Medulla oblongata (tissue), 1 donor: ENCODE data around the gene ZBTB20.

Source experiments
- DNase-seq: peaks from one replicate; pipeline ENCODE4 v3.0.0-alpha.2; 2015; ENCODE audit errors: extremely low spot score

The ZBTB20 gene

GRCh38 chr3:114411190-114411668 lies 735.9 kb downstream of the ZBTB20 start:
- DNase-seq, result no peak

GRCh38 chr3:114408736-114409670 lies 738.1 kb downstream of the ZBTB20 start:
- peak; percentile 64 for DNase-seq

DNA sequence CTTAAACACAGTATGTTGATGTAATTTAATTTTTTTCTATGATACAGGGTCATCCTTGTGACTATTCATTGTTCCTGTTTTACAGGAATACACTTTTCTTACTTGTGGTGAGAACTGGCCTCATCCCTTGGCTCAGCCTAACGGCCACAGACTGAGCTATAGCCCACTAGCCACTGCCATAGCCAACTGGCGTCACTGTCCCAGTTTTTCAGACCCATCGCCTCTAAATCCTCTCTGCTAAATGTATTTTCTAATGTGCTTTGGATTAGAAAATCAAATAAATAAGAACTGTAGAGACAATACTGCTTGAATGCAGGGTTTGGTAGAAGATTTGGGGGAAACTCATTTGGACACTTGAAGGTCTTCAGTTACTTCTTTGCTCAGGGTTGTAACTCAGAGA lies 740.2 kb downstream of the ZBTB20 start:
- no peak for DNase-seq

- DNase-seq, result no peak
These were observed 740.8 kb downstream of the ZBTB20 start for GRCh38 chr3:114406286-114406685.

DNA sequence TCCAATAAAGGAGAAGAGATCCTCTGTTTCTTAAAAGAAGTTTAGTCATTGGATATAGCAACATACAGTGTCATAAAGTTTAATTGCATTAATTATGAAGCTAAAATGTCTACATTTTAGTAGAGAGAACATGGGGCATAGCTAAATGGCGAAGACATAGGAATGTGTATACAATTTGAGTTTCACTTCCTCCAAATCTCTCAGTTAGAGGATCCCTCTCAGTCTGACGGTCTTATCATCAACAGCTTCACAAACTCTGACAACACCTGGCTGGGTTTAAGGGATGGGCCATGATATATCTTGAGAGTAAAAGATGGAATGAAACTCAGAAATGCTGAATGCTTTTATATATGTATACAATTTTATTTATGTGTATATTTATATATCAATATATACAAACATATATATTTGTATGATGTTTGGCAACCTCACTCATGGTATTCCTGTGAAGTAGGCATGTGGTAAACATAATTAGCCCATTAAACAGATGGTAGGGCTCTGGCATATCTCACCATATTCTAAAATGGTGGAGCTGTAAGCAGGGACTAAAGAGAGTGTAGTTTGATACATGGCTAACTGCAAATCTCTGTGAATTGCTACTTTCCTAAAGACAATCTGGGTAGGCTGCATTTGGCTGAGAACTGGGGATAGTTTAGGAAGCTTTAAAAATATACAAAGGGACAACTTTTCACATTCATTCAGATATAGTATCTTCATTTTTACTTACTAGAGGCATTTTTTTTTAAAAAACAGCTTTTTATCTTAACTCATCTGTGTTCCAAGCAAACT lies 741.7 kb downstream of the ZBTB20 start:
- DNase-seq, result no peak

DNA sequence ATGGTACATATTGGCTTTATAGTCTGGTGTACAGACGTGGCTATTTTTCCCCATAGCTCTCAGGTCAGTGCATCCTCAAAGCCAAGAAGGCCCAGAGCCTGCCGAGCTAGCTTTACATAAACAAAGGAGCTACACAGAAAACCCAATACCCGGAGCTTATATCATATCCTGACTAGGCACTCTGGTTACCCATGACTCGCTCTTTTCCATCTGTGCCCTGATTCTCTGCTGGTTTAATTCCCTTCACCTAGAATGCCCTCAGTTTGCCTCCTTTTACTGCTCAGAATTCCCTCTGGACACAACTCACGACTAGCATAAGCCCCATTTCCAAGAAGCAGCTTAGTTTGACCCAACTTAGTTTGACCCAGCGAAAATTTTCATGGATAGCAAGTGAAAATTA lies 742.5 kb downstream of the ZBTB20 start:
- peak; percentile 69 for DNase-seq

DNA sequence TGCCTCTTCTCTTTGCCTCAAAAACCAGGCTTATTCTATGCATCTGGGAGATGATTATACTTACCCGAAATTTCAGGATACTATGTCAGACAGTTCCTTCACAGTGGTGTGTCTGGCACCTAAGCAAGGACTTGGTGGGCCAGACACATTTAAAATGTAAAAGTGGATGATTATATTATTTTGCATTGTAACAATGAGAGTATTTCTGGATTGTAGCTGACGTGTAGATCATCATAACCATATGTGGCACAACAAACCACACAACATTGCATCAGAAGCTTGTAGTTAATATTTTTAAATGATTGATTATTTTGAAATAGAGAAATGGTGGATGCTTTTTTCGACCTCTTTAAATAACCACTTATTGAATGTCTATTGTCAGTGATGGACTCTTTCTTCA lies 744.2 kb downstream of the ZBTB20 start:
- no peak for DNase-seq

GRCh38 chr3:114401346-114401745 lies 745.7 kb downstream of the ZBTB20 start:
- DNase-seq, result no peak

DNA sequence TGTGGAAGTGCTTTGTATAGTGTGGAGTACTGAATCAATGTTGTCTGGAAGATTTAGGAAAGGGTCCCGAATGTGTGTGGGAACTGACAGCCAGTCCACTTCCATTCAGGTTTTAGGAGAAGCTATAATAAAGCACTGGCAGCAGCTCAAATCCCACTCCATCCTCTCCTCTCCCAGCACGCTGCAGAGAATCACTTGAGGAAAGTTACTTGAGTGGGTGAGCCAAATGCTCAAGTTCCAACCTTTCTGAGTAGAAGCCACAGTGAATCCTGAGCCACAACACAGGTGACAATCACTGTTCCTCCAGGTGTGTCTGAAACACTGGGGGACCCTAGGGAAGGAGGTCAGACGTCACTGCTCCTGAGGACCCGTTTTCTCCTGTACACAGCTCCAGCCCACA lies 746.7 kb downstream of the ZBTB20 start:
- DNase-seq, result no peak

- no peak for DNase-seq
These were observed 752.5 kb downstream of the ZBTB20 start for GRCh38 chr3:114394551-114394950.

GRCh38 chr3:114393367-114394072 lies 753.6 kb downstream of the ZBTB20 start:
- no peak for DNase-seq

DNA sequence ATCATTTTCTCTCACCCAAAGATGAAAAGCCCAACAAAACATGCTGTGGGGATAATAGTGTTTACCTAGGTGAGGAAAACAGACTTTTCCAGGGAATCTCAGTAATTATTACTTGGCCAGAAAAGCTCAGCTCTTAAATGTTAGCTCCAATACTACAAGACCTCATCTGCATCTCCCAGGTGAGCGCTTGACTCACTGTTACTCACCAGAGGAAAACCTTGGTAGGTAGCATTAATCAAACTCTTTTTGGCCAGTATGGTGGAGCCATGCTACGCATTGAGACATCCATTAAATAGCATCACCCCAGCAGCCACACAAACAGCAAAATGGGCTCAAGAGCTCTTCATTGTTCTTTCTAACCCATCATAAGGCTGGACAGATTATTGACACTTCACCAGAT lies 754.3 kb downstream of the ZBTB20 start:
- no peak for DNase-seq

- no peak for DNase-seq
These were observed 757.9 kb downstream of the ZBTB20 start for GRCh38 chr3:114389156-114389555.

GRCh38 chr3:114384558-114384903 lies 762.6 kb downstream of the ZBTB20 start:
- DNase-seq, result no peak

DNA sequence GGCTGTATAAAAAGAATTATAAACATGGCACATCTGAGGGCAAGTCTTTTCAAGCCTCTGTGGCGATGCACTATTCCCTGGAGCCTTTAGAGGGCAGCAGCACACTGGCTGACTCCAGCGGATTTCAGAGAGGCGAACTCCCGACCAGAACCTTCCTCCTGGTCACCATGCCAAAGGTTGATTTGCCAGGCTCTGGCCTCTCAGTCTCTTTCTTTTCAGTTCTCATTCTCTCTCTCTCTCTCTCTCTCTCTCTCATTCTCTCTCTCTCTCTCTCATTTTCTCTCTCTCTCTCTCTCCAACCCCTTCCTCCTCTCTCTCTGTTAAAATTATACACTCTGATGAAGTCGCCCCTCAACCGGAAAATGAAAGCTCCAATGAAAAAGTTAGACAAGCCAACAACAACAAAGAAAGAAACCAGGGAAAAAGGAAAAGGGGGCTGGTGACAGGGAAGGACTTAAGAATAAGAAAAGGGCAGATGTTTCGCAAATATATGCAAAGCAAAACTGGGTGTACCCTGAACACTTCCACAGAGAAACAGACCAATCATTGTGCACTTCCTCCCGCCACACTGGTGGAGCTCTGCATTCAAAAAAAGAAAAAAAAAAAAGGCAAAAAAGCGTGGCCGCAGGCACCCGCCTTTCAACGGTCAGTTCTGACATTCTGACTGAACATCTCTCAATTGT lies 763.1 kb downstream of the ZBTB20 start:
- DNase-seq, result peak; percentile 98

- DNase-seq, result peak; percentile 92
These were observed 766.8 kb downstream of the ZBTB20 start for GRCh38 chr3:114380233-114380651.

- no peak for DNase-seq
These were observed 767.8 kb downstream of the ZBTB20 start for GRCh38 chr3:114379266-114379665.

DNA sequence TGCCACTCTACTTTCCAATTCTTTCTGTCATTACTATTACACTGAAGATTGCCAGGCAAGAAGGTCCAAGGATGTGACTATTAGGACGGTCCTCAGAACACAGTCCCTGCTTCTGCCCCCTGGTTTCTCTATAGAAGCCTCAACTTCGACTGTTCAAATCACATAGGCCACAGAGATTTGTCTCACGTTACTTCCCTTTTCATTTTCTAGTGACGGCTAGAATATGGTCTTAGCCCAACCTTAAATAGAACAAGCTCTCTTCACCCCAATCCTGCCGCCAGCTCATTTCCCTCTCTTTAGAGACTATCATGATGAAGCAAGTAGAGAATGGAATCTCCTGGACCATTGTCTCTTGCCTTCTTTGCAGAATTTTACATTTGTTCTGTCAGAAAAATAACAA lies 768.3 kb downstream of the ZBTB20 start:
- DNase-seq, result no peak

DNA sequence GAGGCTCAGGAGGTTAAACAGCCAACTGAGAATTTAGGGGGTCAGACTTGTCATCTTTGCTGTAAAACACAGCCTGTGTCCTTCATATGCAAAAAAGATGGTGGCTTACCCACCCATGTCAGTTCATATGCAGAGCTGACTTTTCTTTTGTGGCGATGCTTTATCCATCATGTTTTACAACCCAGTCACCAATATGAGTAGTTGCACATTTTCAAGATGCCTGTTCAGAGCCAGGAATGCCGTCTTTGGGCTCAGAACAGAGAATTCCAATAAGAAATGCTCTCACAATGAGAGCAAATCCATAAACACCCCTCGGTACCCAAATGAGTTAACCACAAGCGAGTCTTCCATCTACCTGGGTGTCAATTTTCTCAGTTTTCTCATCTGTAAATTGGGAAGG lies 769.7 kb downstream of the ZBTB20 start:
- DNase-seq, result no peak

GRCh38 chr3:114376516-114377185 lies 770.4 kb downstream of the ZBTB20 start:
- no peak for DNase-seq
